HFFc6 (cell line): ENCODE results near the gene NTSR1. TPM values are rescaled to one million over a fixed set of nuclear protein-coding genes. Genes with fewer than 3 reads are reported as not detected.

Experiments used
- DNase-seq: peaks from one replicate; pipeline ENCODE4 v3.0.0-alpha.2; 2018
- H3K27ac Mint-ChIP-seq: 2 replicates; pipeline ENCODE4 v1.8.0; 2020; ENCODE audit warnings: mild to moderate bottlenecking, mixed read lengths
- H3K27me3 Mint-ChIP-seq: 2 replicates; pipeline ENCODE4 v1.8.0; 2021; ENCODE audit warnings: mild to moderate bottlenecking, moderate library complexity, mixed read lengths; ENCODE audit not compliant: insufficient read depth
- H3K36me3 Mint-ChIP-seq: 2 replicates; pipeline ENCODE4 v1.8.0; 2021; ENCODE audit warnings: low read depth, mixed read lengths
- H3K4me1 Mint-ChIP-seq: 2 replicates; pipeline ENCODE4 v1.8.0; 2020; ENCODE audit warnings: low read depth, mixed read lengths
- H3K4me3 Mint-ChIP-seq: 2 replicates; pipeline ENCODE4 v1.8.0; 2020; ENCODE audit warnings: mild to moderate bottlenecking, moderate library complexity, mixed read lengths
- H3K9me3 Mint-ChIP-seq: 2 replicates; pipeline ENCODE4 v1.8.0; 2020; ENCODE audit warnings: mild to moderate bottlenecking, mixed read lengths
- total RNA-seq, 6 experiments: library from RNA; stranded (reverse); fragmentation: NEBNext Ultra II Directional; extraction: Animal tissue kit (Norgen Biotek cat#: 25700); gene quantifications; 2 replicates in 1 of 6; 3 replicates in 5 of 6; pipeline ENCODE4 v1.2.3, GENCODE V29; 2021
- TF ChIP-seq, protein P1 (sequence below): fragments of 200-600 bp; sonication (generic); IDR thresholded peaks from 2 replicates; pipeline ENCODE4 v1.5.0; 2021; ENCODE audit warnings: antibody characterized with exemption, mild to moderate bottlenecking

The NTSR1 gene
- total RNA-seq, 6 experiments from 2014 or later, result 3.1 to 6.5 (median 5.6) TPM

DNA sequence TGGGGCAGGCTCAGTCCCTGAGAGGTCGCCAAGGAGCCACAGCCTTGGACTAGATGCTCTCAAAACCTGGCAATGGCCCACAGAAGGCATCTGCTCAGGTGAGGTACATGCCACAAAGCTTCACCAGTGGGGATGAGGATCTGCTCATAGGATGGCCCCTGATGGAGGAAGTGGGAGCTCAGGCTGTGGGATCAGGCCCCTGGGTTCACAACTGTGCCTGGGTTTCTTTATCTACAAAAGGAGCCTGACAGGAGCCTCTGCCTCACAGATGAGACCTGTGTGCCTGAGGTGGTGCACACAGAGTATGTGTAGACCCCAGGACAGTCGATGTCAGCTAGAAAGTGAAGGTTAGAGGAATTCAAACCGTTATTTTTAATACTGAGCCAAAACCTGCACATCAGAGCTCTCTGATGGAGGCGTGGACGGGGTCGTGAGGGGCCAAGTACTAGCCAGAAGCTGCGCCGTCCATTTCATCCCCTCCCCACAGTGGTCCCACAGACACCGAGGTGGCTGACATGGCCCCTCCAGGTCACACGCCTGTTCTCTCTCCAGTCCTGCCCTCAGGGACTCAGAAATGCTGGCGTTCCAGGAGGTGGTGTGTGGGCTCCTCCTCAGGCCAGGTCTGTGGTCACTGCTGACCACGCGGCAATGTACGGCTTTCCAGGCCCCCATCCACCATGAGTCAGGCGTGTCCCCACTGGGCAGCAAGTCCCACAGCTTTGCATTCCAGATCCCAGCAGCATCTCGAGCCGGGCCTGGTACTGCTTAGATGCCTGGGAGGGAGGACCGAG, 33.3 kb downstream of the NTSR1 start:
- H3K4me1 Mint-ChIP-seq, result peaks cover 40% of the 10 kb centered on the region
- no peaks in the 10 kb centered on the region for H3K36me3 Mint-ChIP-seq
- TF ChIP-seq, protein P1, sequence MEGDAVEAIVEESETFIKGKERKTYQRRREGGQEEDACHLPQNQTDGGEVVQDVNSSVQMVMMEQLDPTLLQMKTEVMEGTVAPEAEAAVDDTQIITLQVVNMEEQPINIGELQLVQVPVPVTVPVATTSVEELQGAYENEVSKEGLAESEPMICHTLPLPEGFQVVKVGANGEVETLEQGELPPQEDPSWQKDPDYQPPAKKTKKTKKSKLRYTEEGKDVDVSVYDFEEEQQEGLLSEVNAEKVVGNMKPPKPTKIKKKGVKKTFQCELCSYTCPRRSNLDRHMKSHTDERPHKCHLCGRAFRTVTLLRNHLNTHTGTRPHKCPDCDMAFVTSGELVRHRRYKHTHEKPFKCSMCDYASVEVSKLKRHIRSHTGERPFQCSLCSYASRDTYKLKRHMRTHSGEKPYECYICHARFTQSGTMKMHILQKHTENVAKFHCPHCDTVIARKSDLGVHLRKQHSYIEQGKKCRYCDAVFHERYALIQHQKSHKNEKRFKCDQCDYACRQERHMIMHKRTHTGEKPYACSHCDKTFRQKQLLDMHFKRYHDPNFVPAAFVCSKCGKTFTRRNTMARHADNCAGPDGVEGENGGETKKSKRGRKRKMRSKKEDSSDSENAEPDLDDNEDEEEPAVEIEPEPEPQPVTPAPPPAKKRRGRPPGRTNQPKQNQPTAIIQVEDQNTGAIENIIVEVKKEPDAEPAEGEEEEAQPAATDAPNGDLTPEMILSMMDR, result no peak
- peaks cover 1% of the 10 kb centered on the region; the same call in 1 of the 2 replicates for H3K27me3 Mint-ChIP-seq
- H3K9me3 Mint-ChIP-seq, result no peaks in the 10 kb centered on the region
- no peak overlapping the region for H3K27ac Mint-ChIP-seq
- DNase-seq, result no peak
- H3K4me3 Mint-ChIP-seq, result no peak overlapping the region

DNA sequence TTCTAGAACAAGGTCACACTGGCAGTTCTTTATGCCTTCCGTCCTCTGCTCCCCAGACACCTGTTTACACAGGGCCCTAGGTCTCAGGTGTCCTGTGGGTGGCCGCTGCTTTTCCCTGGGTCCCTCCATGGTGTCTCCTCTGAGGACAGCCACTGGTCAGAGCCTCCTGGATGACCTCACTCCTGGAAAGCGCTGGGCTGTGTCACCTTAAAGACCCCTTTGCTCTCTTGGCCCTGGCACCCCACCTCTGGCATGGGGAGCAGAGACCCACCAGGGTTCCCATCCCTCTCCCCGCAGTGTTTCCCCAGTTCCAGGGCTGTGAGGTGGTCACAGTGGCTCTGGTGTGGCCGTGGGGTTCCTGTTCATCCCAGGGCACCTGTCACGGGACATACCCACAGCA, 33.9 kb downstream of the NTSR1 start:
- no peak overlapping the region for H3K4me3 Mint-ChIP-seq
- no peaks in the 10 kb centered on the region for H3K36me3 Mint-ChIP-seq
- no peak for DNase-seq
- H3K4me1 Mint-ChIP-seq, result peaks cover 36% of the 10 kb centered on the region
- TF ChIP-seq, protein P1, result no peak
- no peaks in the 10 kb centered on the region for H3K9me3 Mint-ChIP-seq
- H3K27me3 Mint-ChIP-seq, result peaks cover 1% of the 10 kb centered on the region; the same call in 1 of the 2 replicates
- no peak overlapping the region for H3K27ac Mint-ChIP-seq

DNA sequence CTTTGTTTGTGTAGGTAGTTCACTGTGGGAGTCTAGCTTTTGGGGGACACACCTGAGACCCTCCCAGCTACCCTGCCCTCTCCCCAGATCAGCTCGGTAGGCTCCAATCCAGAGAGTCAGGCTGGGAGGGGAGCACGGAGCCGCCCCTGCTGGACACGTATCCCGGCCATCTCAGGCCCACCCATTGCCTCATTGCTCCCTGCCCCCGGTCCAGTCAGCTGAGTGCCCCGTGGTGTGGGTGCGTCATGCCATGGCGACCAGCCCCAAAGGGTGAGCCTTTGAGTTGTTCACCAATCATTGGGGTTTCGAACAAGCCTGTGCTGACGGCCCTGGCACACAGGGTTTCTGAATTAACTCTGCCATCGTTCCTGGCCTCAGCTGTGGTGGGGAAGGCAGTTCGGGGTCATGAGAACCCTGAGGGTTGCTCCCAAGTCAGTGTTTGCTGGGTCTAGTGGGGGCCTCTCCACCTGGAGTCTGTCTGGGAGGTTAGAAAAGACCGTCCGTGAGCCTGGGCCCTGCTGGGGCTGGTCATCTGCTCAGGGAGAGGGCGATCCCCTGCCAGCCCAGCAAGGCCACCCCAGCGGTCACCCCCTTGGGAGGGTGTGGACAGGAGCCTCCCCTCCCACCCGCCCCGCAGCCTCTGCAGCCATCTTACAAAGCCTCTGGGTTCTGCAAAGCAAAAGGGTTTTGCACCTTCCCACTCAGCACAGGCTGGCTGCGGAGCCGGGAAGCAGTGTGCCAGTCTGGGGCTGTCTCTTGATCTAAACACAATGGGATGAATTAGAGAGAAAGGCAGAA, 34.5 kb downstream of the NTSR1 start:
- H3K27ac Mint-ChIP-seq, result no peak overlapping the region
- H3K36me3 Mint-ChIP-seq, result peaks cover under 1% of the 10 kb centered on the region; the same call in 1 of the 2 replicates
- H3K9me3 Mint-ChIP-seq, result no peaks in the 10 kb centered on the region; the same call in 1 of the 2 replicates
- peaks cover 1% of the 10 kb centered on the region; the same call in 1 of the 2 replicates for H3K27me3 Mint-ChIP-seq
- peaks cover 36% of the 10 kb centered on the region for H3K4me1 Mint-ChIP-seq
- TF ChIP-seq, protein P1, result no peak
- no peak overlapping the region for H3K4me3 Mint-ChIP-seq
- DNase-seq, result no peak

DNA sequence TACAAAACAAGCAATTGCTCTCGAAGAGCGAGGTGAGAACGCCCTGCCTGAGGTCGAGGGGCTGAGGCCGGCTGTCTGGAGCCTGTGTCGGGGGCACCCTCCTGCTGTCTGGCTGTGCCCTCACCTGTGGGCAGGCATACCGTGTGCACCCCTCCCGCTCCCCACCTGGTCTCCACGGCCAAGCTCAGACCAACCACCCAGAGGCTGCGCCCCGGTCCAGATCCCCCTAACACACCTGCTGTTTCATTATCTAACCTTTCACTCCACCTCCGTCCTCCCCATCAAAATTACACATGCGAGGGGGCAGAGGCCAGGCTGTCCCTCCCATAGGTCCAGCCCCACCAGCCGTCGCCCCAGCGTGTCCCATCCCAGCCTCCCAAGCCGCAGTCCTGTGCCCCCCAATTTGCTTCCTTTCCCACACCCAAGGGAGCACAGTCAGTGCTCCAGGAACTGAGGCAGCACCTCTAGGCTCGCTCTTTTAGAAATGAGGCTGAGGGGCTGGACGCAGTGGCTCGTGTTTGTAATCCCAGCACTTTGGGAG, 35.2 kb downstream of the NTSR1 start:
- Mint-ChIP-seq H3K27me3 (peaks cover 1% of the 10 kb centered on the region), H3K27ac (no peak overlapping the region), H3K4me1 (peaks cover 31% of the 10 kb centered on the region), H3K36me3 (peaks cover 6% of the 10 kb centered on the region; the same call in 1 of the 2 replicates), H3K4me3 (no peak overlapping the region), H3K9me3 (no peaks in the 10 kb centered on the region; the same call in 1 of the 2 replicates)
- no peak for DNase-seq
- TF ChIP-seq, protein P1, result no peak

DNA sequence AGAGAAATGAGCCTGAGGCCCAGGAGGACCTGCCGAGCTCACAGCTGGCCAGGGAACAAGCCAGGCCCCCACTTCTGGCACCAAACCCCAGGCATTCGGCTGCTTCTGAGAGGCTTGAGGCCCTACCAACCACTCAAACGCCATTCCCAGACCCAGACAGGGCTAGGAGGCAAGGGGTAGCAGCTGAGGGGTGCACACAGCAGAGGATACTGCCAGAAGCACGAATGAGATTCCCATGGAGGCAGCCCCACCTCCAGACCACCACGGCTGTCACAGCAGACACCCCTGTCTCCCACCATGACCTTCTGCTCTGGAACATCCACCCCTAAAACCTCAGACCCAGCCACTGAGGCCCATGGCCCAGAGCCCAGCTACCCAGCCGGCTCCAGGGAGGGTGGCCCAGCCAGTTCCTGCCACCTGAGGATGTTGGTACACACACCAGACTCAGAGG, 36.1 kb downstream of the NTSR1 start:
- no peak for DNase-seq
- Mint-ChIP-seq H3K9me3 (no peaks in the 10 kb centered on the region; the same call in 1 of the 2 replicates), H3K36me3 (peaks cover 6% of the 10 kb centered on the region; the same call in 1 of the 2 replicates), H3K27me3 (peaks cover 1% of the 10 kb centered on the region), H3K4me1 (peaks cover 22% of the 10 kb centered on the region), H3K4me3 (no peak overlapping the region), H3K27ac (no peak overlapping the region)
- TF ChIP-seq, protein P1, result no peak
